H1 (cell line): ENCODE data around the gene ARHGAP8. TPM values are rescaled to one million over a fixed set of nuclear protein-coding genes. Genes with fewer than 3 reads are reported as not detected.

Source experiments
- CTCF ChIA-PET: fragments of 300-600 bp; sonication (Branson Sonifier 250); formaldehyde crosslinking; loops from one replicate; lab custom pipeline; 2021; ENCODE audit not compliant: partially characterized antibody; lab: Charles Lee
- POLR2A ChIA-PET: fragments of 300-600 bp; sonication (Branson Sonifier 250); formaldehyde crosslinking; loops from one replicate; lab custom pipeline; 2021; ENCODE audit warnings: inconsistent platforms; ENCODE audit not compliant: partially characterized antibody; lab: Charles Lee
- DNase-seq, 2 experiments: peaks; one replicate each; pipeline versions ENCODE4 v3.0.0 to v3.0.0-alpha.2; 2010 to 2022; ENCODE audit warnings: low spot score in 2 of 2, low read depth in 1 of 2, mixed read lengths in 1 of 2
- FAIRE-seq: peaks from 2 replicates; lab custom pipeline; 2011; peaks lifted over from hg19 to GRCh38; lab: Jason Lieb, UNC
- H2AFZ ChIP-seq: 2 replicates; pipeline ENCODE4 v1.8.1; 2012; ENCODE audit warnings: low read length, inconsistent platforms
- H2AK5ac ChIP-seq: 2 replicates; pipeline ENCODE4 v1.6.1; 2013; ENCODE audit warnings: low read depth, low read length
- H2BK120ac ChIP-seq: replicated peaks from 2 replicates; pipeline ENCODE3; 2013; ENCODE audit warnings: low read depth, low read length, inconsistent platforms
- H2BK12ac ChIP-seq: 2 replicates; pipeline ENCODE4 v1.6.1; 2013; ENCODE audit warnings: low read depth, low read length
- H2BK15ac ChIP-seq: 2 replicates; pipeline ENCODE4 v1.6.1; 2013; ENCODE audit warnings: low read length
- H2BK20ac ChIP-seq: 2 replicates; pipeline ENCODE4 v1.6.1; 2013; ENCODE audit warnings: low read length
- H2BK5ac ChIP-seq: 2 replicates; pipeline ENCODE4 v1.6.1; 2013; ENCODE audit warnings: low read depth, low read length
- H3K14ac ChIP-seq: 2 replicates; pipeline ENCODE4 v1.6.1; 2013; ENCODE audit warnings: inconsistent platforms; ENCODE audit not compliant: insufficient read length
- H3K18ac ChIP-seq: 2 replicates; pipeline ENCODE4 v1.6.1; 2013; ENCODE audit warnings: low read length; ENCODE audit errors: extremely low read depth
- H3K23ac ChIP-seq: 2 replicates; pipeline ENCODE4 v1.6.1; 2013; ENCODE audit warnings: inconsistent platforms; ENCODE audit not compliant: insufficient read length
- H3K23me2 ChIP-seq: 2 replicates; pipeline ENCODE4 v1.6.1; 2013; ENCODE audit warnings: low read depth, low read length
- H3K27ac ChIP-seq: 2 replicates; pipeline ENCODE4 v1.6.1; 2011; ENCODE audit warnings: low read depth, low read length, inconsistent platforms
- H3K27me3 ChIP-seq, 4 experiments: replicated peaks in 1 of 4; 1 replicate in 1 of 4; 2 replicates in 3 of 4; pipeline versions ENCODE4 v1.6.1 to v1.8.1; 2011 to 2013; ENCODE audit warnings: low read length in 3 of 4, mild to moderate bottlenecking in 3 of 4, inconsistent platforms in 2 of 4, mixed read lengths in 2 of 4, moderate library complexity in 1 of 4; ENCODE audit not compliant: control insufficient read depth in 3 of 4, insufficient read depth in 3 of 4; ENCODE audit errors: extremely low read depth in 1 of 4
- H3K36me3 ChIP-seq, 4 experiments: 2 replicates each; pipeline versions ENCODE4 v1.6.1 to v1.8.1; 2011 to 2013; ENCODE audit warnings: mild to moderate bottlenecking in 4 of 4, low read length in 3 of 4, moderate library complexity in 2 of 4, control low read depth in 1 of 4, inconsistent platforms in 1 of 4; ENCODE audit not compliant: insufficient read depth in 4 of 4, control insufficient read depth in 2 of 4
- H3K4ac ChIP-seq: replicated peaks from 2 replicates; pipeline ENCODE3; 2013; ENCODE audit warnings: low read length, low read depth, mixed read lengths, inconsistent platforms; ENCODE audit not compliant: insufficient read length
- H3K4me1 ChIP-seq, 4 experiments: replicated peaks in 1 of 4; 1 replicate in 1 of 4; 2 replicates in 3 of 4; pipeline versions ENCODE4 v1.6.1 to v1.8.1; 2011 to 2013; ENCODE audit warnings: low read length in 3 of 4, inconsistent platforms in 2 of 4, mixed read lengths in 1 of 4; ENCODE audit not compliant: insufficient read depth in 4 of 4, control insufficient read depth in 3 of 4
- H3K4me2 ChIP-seq, 2 experiments: 2 replicates each; pipeline versions ENCODE4 v1.6.1 to v1.8.1; 2011 to 2013; ENCODE audit warnings: low read depth in 2 of 2, low read length in 2 of 2, control low read depth in 1 of 2, inconsistent platforms in 1 of 2, mild to moderate bottlenecking in 1 of 2; ENCODE audit not compliant: insufficient read depth in 1 of 2
- H3K4me3 ChIP-seq, 4 experiments: fragments of 200-600, 300-600 bp in 1 of 4; sonication (generic), shearing (Covaris generic), sonication (Bioruptor Twin) in 1 of 4; 2 replicates each; pipeline versions ENCODE4 v1.5.1 to v1.8.1; 2011 to 2016; ENCODE audit warnings: low read length in 4 of 4, low read depth in 3 of 4, control low read depth in 2 of 4, inconsistent platforms in 2 of 4, mild to moderate bottlenecking in 2 of 4, mixed read lengths in 1 of 4, moderate library complexity in 1 of 4; ENCODE audit not compliant: insufficient read depth in 2 of 4; ENCODE audit errors: extremely low read depth in 1 of 4
- H3K56ac ChIP-seq: replicated peaks from 2 replicates; pipeline ENCODE3; 2013; ENCODE audit warnings: low read depth, mild to moderate bottlenecking, mixed read lengths, low read length, inconsistent platforms; ENCODE audit not compliant: insufficient read length
- H3K79me1 ChIP-seq: 2 replicates; pipeline ENCODE4 v1.6.1; 2013; ENCODE audit warnings: low read depth, low read length, control low read depth
- H3K79me2 ChIP-seq, 2 experiments: 2 replicates each; pipeline versions ENCODE4 v1.6.1 to v1.8.1; 2012 to 2013; ENCODE audit warnings: low read length in 2 of 2, mild to moderate bottlenecking in 2 of 2, inconsistent platforms in 1 of 2; ENCODE audit not compliant: insufficient read depth in 2 of 2, control insufficient read depth in 1 of 2
- H3K9ac ChIP-seq, 4 experiments: replicated peaks in 1 of 4; 1 replicate in 1 of 4; 2 replicates in 3 of 4; pipeline versions ENCODE4 v1.6.1 to v1.8.1; 2011 to 2013; ENCODE audit warnings: low read depth in 3 of 4, low read length in 3 of 4, control low read depth in 2 of 4, mild to moderate bottlenecking in 2 of 4, moderate library complexity in 2 of 4, inconsistent platforms in 1 of 4; ENCODE audit errors: extremely low read depth in 1 of 4
- H3K9me3 ChIP-seq, 2 experiments: 2 replicates each; pipeline versions ENCODE4 v1.6.1 to v1.8.1; 2012 to 2013; ENCODE audit warnings: mild to moderate bottlenecking in 2 of 2, moderate library complexity in 2 of 2, control low read depth in 1 of 2, inconsistent platforms in 1 of 2, low read depth in 1 of 2, low read length in 1 of 2, mixed read lengths in 1 of 2; ENCODE audit not compliant: insufficient read depth in 2 of 2
- H4K20me1 ChIP-seq, 2 experiments: replicated peaks in 1 of 2; 2 replicates each; pipeline versions ENCODE3 to v1.8.1; 2011 to 2013; ENCODE audit warnings: inconsistent platforms in 2 of 2, low read length in 2 of 2, mild to moderate bottlenecking in 1 of 2; ENCODE audit not compliant: insufficient read depth in 2 of 2, control insufficient read depth in 1 of 2
- H4K5ac ChIP-seq: 2 replicates; pipeline ENCODE4 v1.6.1; 2013; ENCODE audit warnings: low read length, low read depth, mixed read lengths, inconsistent platforms; ENCODE audit not compliant: insufficient read length
- H4K8ac ChIP-seq: 2 replicates; pipeline ENCODE4 v1.8.0; 2013; ENCODE audit warnings: mild to moderate bottlenecking, moderate library complexity, low read length, inconsistent platforms; ENCODE audit not compliant: insufficient read depth; ENCODE audit errors: extremely low read depth
- H4K91ac ChIP-seq: replicated peaks from 2 replicates; pipeline ENCODE3; 2013; ENCODE audit warnings: low read length, mixed read lengths, inconsistent platforms; ENCODE audit not compliant: insufficient read length
- CBX8 ChIP-seq: fragments of 300-800, 300-1000 bp; sonication (generic); IDR thresholded peaks from 2 replicates; pipeline ENCODE4 v1.7.1; 2016; ENCODE audit warnings: low read depth, low read length, borderline replicate concordance
- FOSL1 ChIP-seq: IDR thresholded peaks from 2 replicates; pipeline ENCODE4 v1.6.1; 2011; ENCODE audit warnings: mild to moderate bottlenecking, low read depth, low read length, moderate library complexity; ENCODE audit not compliant: insufficient read depth
- RBBP5 ChIP-seq: IDR thresholded peaks from 2 replicates; pipeline ENCODE4 v1.7.1; 2012; ENCODE audit warnings: low read depth, mild to moderate bottlenecking, inconsistent platforms, low read length, moderate library complexity, borderline replicate concordance
- WGBS, 2 experiments: shearing (Covaris generic) in 1 of 2; methylation state at CpG; one replicate each; pipeline versions ENCODE4 v1.1.6 to v1.1.7; 2013 to 2015; ENCODE audit warnings: low lambda C conversion rate in 2 of 2, mixed read lengths in 2 of 2, inconsistent platforms in 1 of 2, low coverage in 1 of 2, missing lambda C conversion rate in 1 of 2; ENCODE audit not compliant: insufficient replicate concordance in 2 of 2, insufficient coverage in 1 of 2, insufficient read length in 1 of 2; ENCODE audit errors: extremely low coverage in 1 of 2, missing lambda C conversion rate in 1 of 2; 5-methylcytosine and 5-hydroxymethylcytosine counted together
- polyA plus RNA-seq, 7 experiments: library from polyadenylated mRNA; depleted of rRNA in 3 of 7; stranded (reverse) in 5 of 7; unstranded in 2 of 7; fragments of >200 nt in 5 of 7; fragments of 200-250 nt in 2 of 7; gene quantifications; 1 replicate in 5 of 7; 2 replicates in 1 of 7; 4 replicates in 1 of 7; pipeline versions ENCODE4 v1.2.1 to v1.2.3, GENCODE V29; 2011 to 2013; ENCODE audit warnings: missing spikeins in 2 of 7, mixed read lengths in 2 of 7
- total RNA-seq: library from RNA; stranded (reverse); fragmentation: NEBNext Ultra II Directional; extraction: Animal tissue kit (Norgen Biotek cat#: 25700); gene quantifications from 2 replicates; pipeline ENCODE4 v1.2.1, GENCODE V29; 2021
- TF ChIP-seq, protein P1 (sequence below): IDR thresholded peaks from 2 replicates; pipeline ENCODE4 v1.6.1; 2011; ENCODE audit warnings: low read length, improper control_type of control experiment

ARHGAP8 gene
- total and polyA plus RNA-seq, 2 of the 8 experiments (the other 6 are each of a cell fraction or from before 2014, with no cell fraction given), result 35.6 to 47.7 TPM

DNA sequence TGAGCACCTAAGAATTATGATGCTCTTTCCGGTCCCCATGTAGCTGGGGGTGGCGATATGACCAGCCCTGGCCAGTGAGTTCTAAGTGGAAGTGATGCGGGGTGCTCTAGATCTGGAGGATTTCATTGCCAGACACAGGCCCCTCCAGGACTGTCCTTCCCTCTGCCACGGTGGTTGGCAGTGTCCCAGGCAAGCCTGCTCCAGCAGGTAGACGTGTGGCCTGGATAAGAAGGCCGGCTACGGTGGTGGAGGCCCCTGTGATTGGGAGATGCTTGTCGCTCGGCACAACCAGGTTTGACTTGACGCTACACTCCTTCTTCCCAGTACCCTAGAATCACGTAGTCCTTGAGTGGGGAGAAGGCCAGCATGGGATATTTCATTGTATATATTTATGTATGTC lies 9.1 kb upstream of the ARHGAP8 start:
- DNase-seq, result no peak
- Histone ChIP-seq H2AFZ (no peak overlapping the region), H3K14ac (no peak overlapping the region), H3K36me3 (no peaks in the 10 kb centered on the region), H3K23ac (no peak overlapping the region), H2AK5ac (no peak overlapping the region), H3K4me1 (peaks cover 0 to 22% (median 7%) of the 10 kb centered on the region in 4 experiments; a peak in 4 of 7 replicates), H3K27ac (no peak overlapping the region), H3K23me2 (no peaks in the 10 kb centered on the region), H2BK15ac (no peak overlapping the region), H3K79me2 (no peaks in the 10 kb centered on the region), H3K79me1 (no peaks in the 10 kb centered on the region), H2BK120ac (no peak overlapping the region), H4K5ac (no peak overlapping the region), H3K9ac (no peak overlapping the region), H4K20me1 (peaks cover 0 to 3% of the 10 kb centered on the region in 2 experiments), H3K4me2 (no peak overlapping the region), H3K9me3 (no peaks in the 10 kb centered on the region), H3K56ac (no peak overlapping the region), H3K18ac (no peak overlapping the region), H2BK12ac (no peak overlapping the region), H2BK5ac (no peak overlapping the region), H3K4ac (no peak overlapping the region), H4K8ac (no peak overlapping the region), H3K27me3 (peaks cover 0 to 5% (median 0%) of the 10 kb centered on the region in 4 experiments; a peak in 1 of 7 replicates), H3K4me3 (no peak overlapping the region), H2BK20ac (no peak overlapping the region), H4K91ac (no peak overlapping the region)
- 94% methylated on average over 11 of the region's 11 CpGs; no CpG with 5 or more reads in 1 of the 2 experiments for WGBS, 2 experiments
- POLR2A ChIA-PET, result interaction anchor here (1.0 kb wide), 1 partner anchor 12 kb away, joined by 3 read pairs; no protein-coding TSS in a partner anchor
- FAIRE-seq, result no peak
- CTCF ChIA-PET, result interaction anchor here (0.6 to 1.3 kb wide), 4 partner anchors 8 to 368 kb away, joined by 3 to 5 read pairs (median 4); no protein-coding TSS in a partner anchor
- TF ChIP-seq RBBP5 (no peak), FOSL1 (no peak), CBX8 (no peak)
- TF ChIP-seq, protein P1, sequence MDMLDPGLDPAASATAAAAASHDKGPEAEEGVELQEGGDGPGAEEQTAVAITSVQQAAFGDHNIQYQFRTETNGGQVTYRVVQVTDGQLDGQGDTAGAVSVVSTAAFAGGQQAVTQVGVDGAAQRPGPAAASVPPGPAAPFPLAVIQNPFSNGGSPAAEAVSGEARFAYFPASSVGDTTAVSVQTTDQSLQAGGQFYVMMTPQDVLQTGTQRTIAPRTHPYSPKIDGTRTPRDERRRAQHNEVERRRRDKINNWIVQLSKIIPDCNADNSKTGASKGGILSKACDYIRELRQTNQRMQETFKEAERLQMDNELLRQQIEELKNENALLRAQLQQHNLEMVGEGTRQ, result no peak
